ENCODE data around the gene BICC1. TPM values are rescaled to one million over a fixed set of nuclear protein-coding genes. Genes with fewer than 3 reads are reported as not detected.
A peak's percentile ranks its signal among the peaks of the same experiment; 100 is the strongest.

The BICC1 gene, protein sequence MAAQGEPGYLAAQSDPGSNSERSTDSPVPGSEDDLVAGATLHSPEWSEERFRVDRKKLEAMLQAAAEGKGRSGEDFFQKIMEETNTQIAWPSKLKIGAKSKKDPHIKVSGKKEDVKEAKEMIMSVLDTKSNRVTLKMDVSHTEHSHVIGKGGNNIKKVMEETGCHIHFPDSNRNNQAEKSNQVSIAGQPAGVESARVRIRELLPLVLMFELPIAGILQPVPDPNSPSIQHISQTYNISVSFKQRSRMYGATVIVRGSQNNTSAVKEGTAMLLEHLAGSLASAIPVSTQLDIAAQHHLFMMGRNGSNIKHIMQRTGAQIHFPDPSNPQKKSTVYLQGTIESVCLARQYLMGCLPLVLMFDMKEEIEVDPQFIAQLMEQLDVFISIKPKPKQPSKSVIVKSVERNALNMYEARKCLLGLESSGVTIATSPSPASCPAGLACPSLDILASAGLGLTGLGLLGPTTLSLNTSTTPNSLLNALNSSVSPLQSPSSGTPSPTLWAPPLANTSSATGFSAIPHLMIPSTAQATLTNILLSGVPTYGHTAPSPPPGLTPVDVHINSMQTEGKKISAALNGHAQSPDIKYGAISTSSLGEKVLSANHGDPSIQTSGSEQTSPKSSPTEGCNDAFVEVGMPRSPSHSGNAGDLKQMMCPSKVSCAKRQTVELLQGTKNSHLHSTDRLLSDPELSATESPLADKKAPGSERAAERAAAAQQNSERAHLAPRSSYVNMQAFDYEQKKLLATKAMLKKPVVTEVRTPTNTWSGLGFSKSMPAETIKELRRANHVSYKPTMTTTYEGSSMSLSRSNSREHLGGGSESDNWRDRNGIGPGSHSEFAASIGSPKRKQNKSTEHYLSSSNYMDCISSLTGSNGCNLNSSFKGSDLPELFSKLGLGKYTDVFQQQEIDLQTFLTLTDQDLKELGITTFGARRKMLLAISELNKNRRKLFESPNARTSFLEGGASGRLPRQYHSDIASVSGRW
- 10 to 100 TPM in 3 of 4 donors, 1 to 10 TPM in 1; 9.3 to 20.8 (median 12.5) TPM for total RNA-seq

GRCh38 chr10:58512491-58513187 is at the start of gene BICC1:
BICC1 (plus strand) TSS chr10:58512872; CDS start chr10:58513144, 272 bp downstream.
- intact Hi-C loops (cut with DNase I): no loop called here
- TF ChIP-seq POLR2A (IDR thresholded peaks at IDR 0.05) (peak in 1 of 2 donors; percentile 58), CTCF (IDR thresholded peaks at IDR 0.05) (peak in 1 of 6 experiments; percentile 21)

DNA sequence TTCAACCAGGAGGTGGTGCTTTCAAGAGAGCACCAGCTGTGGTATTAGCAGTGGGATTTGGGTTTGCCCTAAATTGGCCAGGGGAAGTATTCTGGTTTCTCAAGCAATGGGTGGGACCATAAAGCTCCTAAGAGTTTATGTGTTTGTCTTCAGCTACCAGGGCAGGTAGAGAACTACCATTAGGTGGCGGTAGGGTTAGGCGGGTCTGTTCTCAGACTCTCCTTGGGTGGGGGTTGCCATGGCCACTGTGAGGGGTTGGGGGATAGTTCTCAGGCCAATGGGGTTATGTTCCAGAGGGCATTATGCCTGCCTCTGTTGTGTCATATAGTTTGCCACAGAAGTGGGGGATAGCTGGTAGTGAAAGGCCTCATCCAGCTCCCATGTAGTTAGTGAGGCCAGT is 47.7 kb upstream of the BICC1 start:
- Histone ChIP-seq H3K27ac (no peak overlapping the region), H3K36me3 (no peaks in the 10 kb centered on the region), H3K27me3 (no peaks in the 10 kb centered on the region), H3K4me3 (replicated peaks in 1 of 3) (no peak overlapping the region), H3K4me1 (no peaks in the 10 kb centered on the region), H3K9me3 (no peaks in the 10 kb centered on the region)
- no peak for TF ChIP-seq POLR2A (IDR thresholded peaks at IDR 0.05)
- TF ChIP-seq CTCF (IDR thresholded peaks at IDR 0.05): no peak
- no peak for DNase-seq
- 94 to 100% methylated on average over 2 of the region's 2 CpGs for WGBS, 2 donors
- intact Hi-C loops (cut with DNase I): no loop called here

More at GRCh38 chr10:58512491-58513187, at the start of gene BICC1:
- no peaks in the 10 kb centered on the region for H3K9me3 ChIP-seq
- no peaks in the 10 kb centered on the region for H3K4me1 ChIP-seq
- H3K36me3 ChIP-seq: no peaks in the 10 kb centered on the region
- WGBS, 2 donors: 1% methylated on average over 21 to 22 of the region's 82 CpGs
- peak; percentile 44 to 47 for DNase-seq
- peak within 1 kb of the TSS in 2 of 3 donors; percentile 2 to 45 for H3K27ac ChIP-seq
- no peaks in the 10 kb centered on the region for H3K27me3 ChIP-seq
- peak within 1 kb of the TSS; percentile 33 to 54 (median 48) for H3K4me3 ChIP-seq (replicated peaks in 1 of 3)

- intact Hi-C loops (cut with DNase I): no loop called here
- H3K9me3 ChIP-seq: no peaks in the 10 kb centered on the region
- no peaks in the 10 kb centered on the region for H3K27me3 ChIP-seq
Observed at GRCh38 chr10:58465629-58466028, 47.0 kb upstream of the BICC1 start.

More at GRCh38 chr10:58465629-58466028, 47.0 kb upstream of the BICC1 start:
- Histone ChIP-seq H3K4me1 (no peaks in the 10 kb centered on the region), H3K36me3 (no peaks in the 10 kb centered on the region), H3K27ac (no peak overlapping the region), H3K4me3 (replicated peaks in 1 of 3) (no peak overlapping the region)
- TF ChIP-seq POLR2A (IDR thresholded peaks at IDR 0.05) (no peak), CTCF (IDR thresholded peaks at IDR 0.05) (no peak)
- no peak for DNase-seq
- WGBS, 2 donors: 52 to 57% methylated on average over 4 of the region's 4 CpGs

Data from thyroid gland (tissue), 4 donors.